ENCODE measurements around the gene MRPL33.

MRPL33 gene

DNA sequence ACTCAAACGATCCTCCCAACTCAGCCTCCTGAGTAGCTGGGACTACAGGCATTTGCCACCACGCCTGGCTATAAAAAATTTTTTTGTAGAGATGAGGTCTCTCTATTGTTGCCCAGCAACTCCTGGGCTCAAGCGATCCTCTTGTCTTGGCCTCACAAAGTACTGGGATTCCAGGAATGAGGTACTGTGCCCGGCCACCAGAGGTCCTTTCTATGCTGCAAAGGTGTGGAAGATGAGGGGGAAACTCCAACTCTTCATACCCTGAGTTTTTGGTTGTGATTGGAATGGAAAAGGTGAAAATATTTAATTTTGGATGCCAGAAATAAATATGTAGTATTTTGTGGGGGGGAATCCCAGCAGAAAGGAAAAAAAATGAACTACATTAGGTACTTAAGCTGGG, 36.0 kb downstream of the MRPL33 start:
- Histone ChIP-seq H3K4me3 (ENCODE audit: control insufficient read depth in 1 of 7, extremely low read depth in 1 of 7, insufficient read depth in 4 of 7, low read depth in 2 of 7, low read length in 6 of 7) (no peak overlapping the region), H3K27ac (ENCODE audit: insufficient read depth in 1 of 2, low read depth in 1 of 2, low read length in 2 of 2, poor library complexity in 1 of 2, severe bottlenecking in 2 of 2) (no peak overlapping the region), H3K36me3 (ENCODE audit: control insufficient read depth in 4 of 4, insufficient read depth in 4 of 4, low read length in 3 of 4) (no peaks in the 10 kb centered on the region), H3K4me1 (ENCODE audit: control extremely low read depth in 1 of 4, control insufficient read depth in 4 of 4, insufficient read depth in 4 of 4, low read length in 3 of 4) (peaks cover 3 to 53% (median 5%) of the 10 kb centered on the region in 4 experiments), H3K9me3 (ENCODE audit: control extremely low read depth in 1 of 5, control insufficient read depth in 4 of 5, insufficient read depth in 2 of 5, low read depth in 1 of 5, low read length in 4 of 5) (no peaks in the 10 kb centered on the region), H3K27me3 (replicated peaks in 2 of 5; ENCODE audit: control insufficient read depth in 4 of 5, insufficient read depth in 5 of 5, low read length in 4 of 5) (no peaks in the 10 kb centered on the region)
- CTCF ChIA-PET, result interaction anchor here (0.9 to 1.5 kb wide), 6 partner anchors 11 to 601 kb away, joined by 3 to 7 read pairs (median 3); no protein-coding TSS in a partner anchor
- WGBS (ENCODE audit: insufficient coverage), result 97% methylated on average over 3 of the region's 4 CpGs
- DNase-seq, result peak; percentile 26 to 46 (median 37)
- POLR2A ChIA-PET, result no interaction called here

- Histone ChIP-seq H3K9me3 (ENCODE audit: control extremely low read depth in 1 of 5, control insufficient read depth in 4 of 5, insufficient read depth in 2 of 5, low read depth in 1 of 5, low read length in 4 of 5) (no peaks in the 10 kb centered on the region), H3K4me1 (ENCODE audit: control extremely low read depth in 1 of 4, control insufficient read depth in 4 of 4, insufficient read depth in 4 of 4, low read length in 3 of 4) (peaks cover 3 to 47% (median 5%) of the 10 kb centered on the region in 4 experiments), H3K27me3 (replicated peaks in 2 of 5; ENCODE audit: control insufficient read depth in 4 of 5, insufficient read depth in 5 of 5, low read length in 4 of 5) (no peaks in the 10 kb centered on the region), H3K4me3 (ENCODE audit: control insufficient read depth in 1 of 7, extremely low read depth in 1 of 7, insufficient read depth in 4 of 7, low read depth in 2 of 7, low read length in 6 of 7) (no peak overlapping the region), H3K36me3 (ENCODE audit: control insufficient read depth in 4 of 4, insufficient read depth in 4 of 4, low read length in 3 of 4) (no peaks in the 10 kb centered on the region), H3K27ac (ENCODE audit: insufficient read depth in 1 of 2, low read depth in 1 of 2, low read length in 2 of 2, poor library complexity in 1 of 2, severe bottlenecking in 2 of 2) (no peak overlapping the region)
- ChIA-PET CTCF (no interaction called here), POLR2A (no interaction called here)
- no peak for DNase-seq
- 100% methylated on average over 1 of the region's 2 CpGs for WGBS (ENCODE audit: insufficient coverage)
These were observed 36.9 kb downstream of the MRPL33 start for GRCh38 chr2:27808418-27808817.

DNA sequence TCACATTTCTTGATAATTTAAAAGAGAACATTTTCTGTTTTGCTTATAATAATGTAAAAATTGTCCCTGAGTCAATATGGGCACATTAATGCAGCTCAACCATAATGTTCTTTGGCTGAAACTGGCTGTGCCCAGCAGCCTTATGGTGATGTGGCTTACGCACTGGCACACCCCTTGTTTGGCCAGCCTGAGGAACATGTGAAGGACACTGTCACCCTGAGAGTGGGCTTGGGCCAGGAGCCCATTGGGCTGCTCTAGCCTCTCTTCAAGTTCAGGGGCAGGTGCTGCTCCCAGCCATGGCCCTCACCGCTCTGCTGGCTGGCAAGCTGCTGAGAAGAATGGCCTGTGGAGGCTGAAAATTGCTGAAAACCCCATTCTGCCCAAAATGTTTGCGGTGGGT, 37.5 kb downstream of the MRPL33 start:
- Histone ChIP-seq H3K27ac (ENCODE audit: insufficient read depth in 1 of 2, low read depth in 1 of 2, low read length in 2 of 2, poor library complexity in 1 of 2, severe bottlenecking in 2 of 2) (no peak overlapping the region), H3K9me3 (ENCODE audit: control extremely low read depth in 1 of 5, control insufficient read depth in 4 of 5, insufficient read depth in 2 of 5, low read depth in 1 of 5, low read length in 4 of 5) (no peaks in the 10 kb centered on the region), H3K4me3 (ENCODE audit: control insufficient read depth in 1 of 7, extremely low read depth in 1 of 7, insufficient read depth in 4 of 7, low read depth in 2 of 7, low read length in 6 of 7) (no peak overlapping the region), H3K27me3 (replicated peaks in 2 of 5; ENCODE audit: control insufficient read depth in 4 of 5, insufficient read depth in 5 of 5, low read length in 4 of 5) (no peaks in the 10 kb centered on the region), H3K36me3 (ENCODE audit: control insufficient read depth in 4 of 4, insufficient read depth in 4 of 4, low read length in 3 of 4) (no peaks in the 10 kb centered on the region), H3K4me1 (ENCODE audit: control extremely low read depth in 1 of 4, control insufficient read depth in 4 of 4, insufficient read depth in 4 of 4, low read length in 3 of 4) (peaks cover 0 to 42% (median 5%) of the 10 kb centered on the region in 4 experiments)
- CTCF ChIA-PET, result interaction anchor here (1.3 kb wide), 1 partner anchor 36 kb away, joined by 3 read pairs; no protein-coding TSS in a partner anchor
- DNase-seq, result no peak
- 100% methylated on average over 2 of the region's 3 CpGs for WGBS (ENCODE audit: insufficient coverage)
- POLR2A ChIA-PET, result no interaction called here

DNA sequence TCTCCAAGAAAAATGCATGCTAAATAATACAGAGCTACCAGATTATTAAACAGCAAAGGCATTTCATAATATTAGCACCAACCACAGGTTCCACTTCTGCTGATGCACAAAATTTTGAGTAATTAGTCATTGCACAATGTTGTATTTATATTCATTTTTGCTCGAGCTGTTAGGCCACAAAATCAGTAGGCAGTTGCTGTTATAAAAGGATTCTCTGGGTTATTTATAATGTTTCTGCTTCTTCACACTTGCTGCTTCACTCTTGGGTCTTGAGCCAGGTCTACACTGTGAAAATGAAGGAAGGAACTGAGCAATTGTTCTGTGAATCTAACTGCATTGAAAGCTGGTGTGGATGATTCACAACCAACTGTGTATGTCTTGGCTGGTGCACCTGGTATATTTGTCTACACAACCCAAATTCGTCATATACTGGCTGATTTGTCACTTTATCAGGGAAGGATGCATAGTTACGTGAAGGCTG, 38.3 kb downstream of the MRPL33 start:
- H3K27ac ChIP-seq (ENCODE audit: insufficient read depth in 1 of 2, low read depth in 1 of 2, low read length in 2 of 2, poor library complexity in 1 of 2, severe bottlenecking in 2 of 2), result no peak overlapping the region
- H3K36me3 ChIP-seq (ENCODE audit: control insufficient read depth in 4 of 4, insufficient read depth in 4 of 4, low read length in 3 of 4), result no peaks in the 10 kb centered on the region
- H3K4me3 ChIP-seq (ENCODE audit: control insufficient read depth in 1 of 7, extremely low read depth in 1 of 7, insufficient read depth in 4 of 7, low read depth in 2 of 7, low read length in 6 of 7), result no peak overlapping the region
- CTCF ChIA-PET, result interaction anchor here (1.0 to 1.4 kb wide), 3 partner anchors 11 to 35 kb away, joined by 3 read pairs; no protein-coding TSS in a partner anchor
- WGBS (ENCODE audit: insufficient coverage), result 67% methylated on average over 1 of the region's 3 CpGs
- no peaks in the 10 kb centered on the region for H3K9me3 ChIP-seq (ENCODE audit: control extremely low read depth in 1 of 5, control insufficient read depth in 4 of 5, insufficient read depth in 2 of 5, low read depth in 1 of 5, low read length in 4 of 5)
- H3K27me3 ChIP-seq (replicated peaks in 2 of 5; ENCODE audit: control insufficient read depth in 4 of 5, insufficient read depth in 5 of 5, low read length in 4 of 5), result no peaks in the 10 kb centered on the region
- H3K4me1 ChIP-seq (ENCODE audit: control extremely low read depth in 1 of 4, control insufficient read depth in 4 of 4, insufficient read depth in 4 of 4, low read length in 3 of 4), result peaks cover 0 to 34% (median 5%) of the 10 kb centered on the region in 4 experiments
- POLR2A ChIA-PET, result no interaction called here
- DNase-seq, result peak in 2 of 3 donors; percentile 52 to 61

DNA sequence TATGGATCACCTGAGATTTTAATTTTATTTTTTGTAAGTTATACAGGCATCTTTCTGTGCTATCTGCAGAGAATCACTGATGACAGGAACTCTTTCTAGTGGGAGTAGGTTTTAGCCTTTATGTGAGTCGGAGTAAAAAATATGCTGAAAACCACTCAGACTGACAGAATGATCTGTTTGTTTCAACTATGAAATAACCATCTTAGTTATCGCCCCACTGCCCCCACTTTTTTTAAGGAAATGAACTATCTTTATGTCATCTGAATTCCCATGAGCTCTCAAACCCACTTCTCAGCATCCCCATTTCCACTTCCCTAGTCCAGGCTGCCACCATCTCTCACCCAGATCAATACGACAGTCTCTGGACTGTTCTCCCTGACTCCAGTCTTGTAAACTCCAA, 38.9 kb downstream of the MRPL33 start:
- Histone ChIP-seq H3K9me3 (ENCODE audit: control extremely low read depth in 1 of 5, control insufficient read depth in 4 of 5, insufficient read depth in 2 of 5, low read depth in 1 of 5, low read length in 4 of 5) (no peaks in the 10 kb centered on the region), H3K4me3 (ENCODE audit: control insufficient read depth in 1 of 7, extremely low read depth in 1 of 7, insufficient read depth in 4 of 7, low read depth in 2 of 7, low read length in 6 of 7) (no peak overlapping the region), H3K36me3 (ENCODE audit: control insufficient read depth in 4 of 4, insufficient read depth in 4 of 4, low read length in 3 of 4) (no peaks in the 10 kb centered on the region), H3K27me3 (replicated peaks in 2 of 5; ENCODE audit: control insufficient read depth in 4 of 5, insufficient read depth in 5 of 5, low read length in 4 of 5) (no peaks in the 10 kb centered on the region), H3K27ac (ENCODE audit: insufficient read depth in 1 of 2, low read depth in 1 of 2, low read length in 2 of 2, poor library complexity in 1 of 2, severe bottlenecking in 2 of 2) (no peak overlapping the region), H3K4me1 (ENCODE audit: control extremely low read depth in 1 of 4, control insufficient read depth in 4 of 4, insufficient read depth in 4 of 4, low read length in 3 of 4) (peaks cover 0 to 32% (median 5%) of the 10 kb centered on the region in 4 experiments)
- ChIA-PET CTCF (interaction anchor here (1.0 to 1.4 kb wide), 2 partner anchors 11 to 20 kb away, joined by 3 read pairs; no protein-coding TSS in a partner anchor), POLR2A (no interaction called here)
- 96% methylated on average over 2 of the region's 3 CpGs for WGBS (ENCODE audit: insufficient coverage)
- no peak for DNase-seq

- no peaks in the 10 kb centered on the region for H3K9me3 ChIP-seq (ENCODE audit: control extremely low read depth in 1 of 5, control insufficient read depth in 4 of 5, insufficient read depth in 2 of 5, low read depth in 1 of 5, low read length in 4 of 5)
- H3K36me3 ChIP-seq (ENCODE audit: control insufficient read depth in 4 of 4, insufficient read depth in 4 of 4, low read length in 3 of 4), result no peaks in the 10 kb centered on the region
- no peak for DNase-seq
- ChIA-PET CTCF (no interaction called here), POLR2A (no interaction called here)
- H3K4me3 ChIP-seq (ENCODE audit: control insufficient read depth in 1 of 7, extremely low read depth in 1 of 7, insufficient read depth in 4 of 7, low read depth in 2 of 7, low read length in 6 of 7), result no peak overlapping the region
- no peak overlapping the region for H3K27ac ChIP-seq (ENCODE audit: insufficient read depth in 1 of 2, low read depth in 1 of 2, low read length in 2 of 2, poor library complexity in 1 of 2, severe bottlenecking in 2 of 2)
- no peaks in the 10 kb centered on the region for H3K27me3 ChIP-seq (replicated peaks in 2 of 5; ENCODE audit: control insufficient read depth in 4 of 5, insufficient read depth in 5 of 5, low read length in 4 of 5)
- peaks cover 0 to 32% (median 5%) of the 10 kb centered on the region in 4 experiments for H3K4me1 ChIP-seq (ENCODE audit: control extremely low read depth in 1 of 4, control insufficient read depth in 4 of 4, insufficient read depth in 4 of 4, low read length in 3 of 4)
- 100% methylated on average over 1 of the region's 1 CpG for WGBS (ENCODE audit: insufficient coverage)
These were observed 40.2 kb downstream of the MRPL33 start for GRCh38 chr2:27811768-27812167.

GRCh38 chr2:27814758-27815157, 43.2 kb downstream of the MRPL33 start:
- ChIA-PET CTCF (interaction anchor here (1.8 kb wide), 1 partner anchor 12 kb away, joined by 4 read pairs; no protein-coding TSS in a partner anchor), POLR2A (interaction anchor here (0.6 kb wide), 1 partner anchor 389 kb away, joined by 4 read pairs; no protein-coding TSS in a partner anchor)
- Histone ChIP-seq H3K36me3 (ENCODE audit: control insufficient read depth in 4 of 4, insufficient read depth in 4 of 4, low read length in 3 of 4) (no peaks in the 10 kb centered on the region), H3K4me1 (ENCODE audit: control extremely low read depth in 1 of 4, control insufficient read depth in 4 of 4, insufficient read depth in 4 of 4, low read length in 3 of 4) (peaks cover 0 to 18% (median 5%) of the 10 kb centered on the region in 4 experiments), H3K9me3 (ENCODE audit: control extremely low read depth in 1 of 5, control insufficient read depth in 4 of 5, insufficient read depth in 2 of 5, low read depth in 1 of 5, low read length in 4 of 5) (peaks cover 0 to 6% (median 0%) of the 10 kb centered on the region in 5 experiments), H3K4me3 (ENCODE audit: control insufficient read depth in 1 of 7, extremely low read depth in 1 of 7, insufficient read depth in 4 of 7, low read depth in 2 of 7, low read length in 6 of 7) (no peak overlapping the region), H3K27me3 (replicated peaks in 2 of 5; ENCODE audit: control insufficient read depth in 4 of 5, insufficient read depth in 5 of 5, low read length in 4 of 5) (no peaks in the 10 kb centered on the region), H3K27ac (ENCODE audit: insufficient read depth in 1 of 2, low read depth in 1 of 2, low read length in 2 of 2, poor library complexity in 1 of 2, severe bottlenecking in 2 of 2) (no peak overlapping the region)
- DNase-seq, result no peak
- 92% methylated on average over 1 of the region's 1 CpG for WGBS (ENCODE audit: insufficient coverage)

Data from common myeloid progenitor, CD34-positive (primary cell).